ENCODE data around the gene DGAT2. TPM values are rescaled to one million over a fixed set of nuclear protein-coding genes. Genes with fewer than 3 reads are reported as not detected.

The DGAT2 gene
- polyA plus RNA-seq, 4 donors: 3.5 to 5.3 (median 4.6) TPM

DNA sequence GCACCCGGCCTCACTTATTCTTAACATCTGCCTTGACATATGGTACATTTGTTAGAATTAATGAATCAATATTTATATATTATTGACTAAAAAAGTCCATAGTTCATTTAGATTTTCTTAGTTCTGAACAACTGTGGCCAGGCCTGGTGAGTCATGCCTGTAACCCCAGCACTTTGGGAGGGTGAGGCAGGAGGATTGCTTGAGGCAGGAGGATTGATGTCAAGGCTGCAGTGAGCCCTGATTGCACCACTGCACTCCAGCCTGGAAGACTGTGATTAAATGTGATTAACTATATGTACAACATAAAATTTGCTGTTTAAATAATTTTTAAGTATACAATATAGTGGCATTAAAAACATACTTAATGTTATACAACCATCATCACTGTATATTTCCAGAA lies 52.1 kb downstream of the DGAT2 start:
- no peak for DNase-seq (ENCODE audit: low read depth in 4 of 4, low spot score in 3 of 4)

- DNase-seq (ENCODE audit: low read depth in 4 of 4, low spot score in 3 of 4): no peak
These were observed 52.6 kb downstream of the DGAT2 start for GRCh38 chr11:75821202-75821601.

GRCh38 chr11:75822541-75822940 lies 54.0 kb downstream of the DGAT2 start:
- DNase-seq (ENCODE audit: low read depth in 4 of 4, low spot score in 3 of 4): no peak

- DNase-seq (ENCODE audit: low read depth in 4 of 4, low spot score in 3 of 4): no peak
These were observed 54.8 kb downstream of the DGAT2 start for GRCh38 chr11:75823415-75823814.

GRCh38 chr11:75823946-75824345 lies 55.4 kb downstream of the DGAT2 start:
- no peak for DNase-seq (ENCODE audit: low read depth in 4 of 4, low spot score in 3 of 4)

DNA sequence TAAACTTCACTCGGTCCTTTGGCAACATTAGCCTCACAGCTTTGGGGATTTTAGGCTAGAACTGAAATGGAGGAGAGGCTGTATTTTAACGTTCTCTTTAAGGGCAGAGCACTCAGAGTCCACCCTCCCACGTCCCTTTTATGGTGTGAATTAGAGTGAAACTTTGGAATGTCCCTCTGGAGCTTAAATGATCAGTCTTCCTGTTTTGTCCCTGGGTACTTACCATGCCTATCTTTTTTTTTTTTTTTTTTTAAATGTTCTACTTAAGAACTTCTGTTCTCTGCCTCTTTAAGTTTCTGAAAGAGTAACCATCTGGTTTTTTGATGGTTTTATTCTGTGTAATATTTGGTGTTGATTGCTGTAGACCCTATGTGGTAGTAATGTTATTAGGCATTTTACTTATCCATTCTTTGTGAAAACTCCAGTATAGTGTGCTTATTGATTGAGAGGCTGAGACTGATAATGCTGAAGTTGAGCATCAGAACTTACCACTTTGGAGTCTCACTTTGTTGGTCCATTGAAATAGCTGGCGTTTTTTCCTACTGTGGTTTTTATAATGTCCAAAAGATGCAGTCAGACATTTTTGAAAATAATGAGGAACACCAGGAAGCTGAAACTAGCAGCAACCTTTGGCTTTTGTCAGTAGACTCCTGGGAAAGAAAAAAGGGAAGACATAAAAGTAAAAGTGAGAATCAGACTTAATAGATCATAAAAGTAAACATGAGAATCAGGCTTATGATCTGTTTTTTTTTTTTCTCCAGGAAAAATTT lies 58.1 kb downstream of the DGAT2 start:
- DNase-seq (ENCODE audit: low read depth in 4 of 4, low spot score in 3 of 4): peak in 2 of 4 donors; percentile 28 to 31

DNA sequence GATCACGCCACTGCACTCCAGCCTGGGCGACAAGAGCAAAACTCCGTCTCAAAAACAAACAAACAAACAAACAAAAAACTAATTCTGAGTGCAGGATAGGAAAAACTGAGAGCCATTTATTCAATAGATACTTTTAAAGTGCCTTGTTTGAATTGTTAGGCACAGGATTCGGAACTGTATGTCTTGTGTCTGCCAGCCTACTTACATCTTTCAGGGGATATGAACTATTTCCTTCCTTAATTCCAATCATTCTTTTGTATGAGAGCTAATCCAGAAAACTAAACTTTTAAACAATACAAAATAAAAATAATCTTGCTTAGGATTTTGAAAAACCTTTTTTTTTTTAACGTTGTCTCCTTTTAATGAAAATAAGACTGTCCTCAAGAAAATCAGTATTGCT lies 59.0 kb downstream of the DGAT2 start:
- no peak for DNase-seq (ENCODE audit: low read depth in 4 of 4, low spot score in 3 of 4)

- DNase-seq (ENCODE audit: low read depth in 4 of 4, low spot score in 3 of 4): no peak
These were observed 63.4 kb downstream of the DGAT2 start for GRCh38 chr11:75831915-75832502.

DNA sequence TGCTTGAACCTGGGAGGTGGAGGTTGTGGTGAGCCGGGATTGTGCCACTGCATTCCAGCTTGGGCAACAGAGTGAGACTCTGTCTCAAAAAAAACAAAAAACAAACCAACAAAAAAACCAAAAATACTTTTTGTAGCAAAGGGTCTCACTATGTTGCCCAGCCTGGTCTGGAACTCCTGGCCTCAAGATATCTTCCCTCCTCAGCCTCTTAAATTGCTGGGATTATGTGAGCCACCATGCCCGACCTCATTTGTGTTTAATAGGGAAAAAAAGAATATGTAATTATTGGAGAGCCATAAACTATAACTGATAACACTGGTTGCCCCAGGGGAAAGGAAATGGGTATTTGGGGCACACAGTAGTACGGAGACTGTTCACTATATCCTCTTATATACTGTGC lies 66.2 kb downstream of the DGAT2 start:
- DNase-seq (ENCODE audit: low read depth in 4 of 4, low spot score in 3 of 4): no peak

DNA sequence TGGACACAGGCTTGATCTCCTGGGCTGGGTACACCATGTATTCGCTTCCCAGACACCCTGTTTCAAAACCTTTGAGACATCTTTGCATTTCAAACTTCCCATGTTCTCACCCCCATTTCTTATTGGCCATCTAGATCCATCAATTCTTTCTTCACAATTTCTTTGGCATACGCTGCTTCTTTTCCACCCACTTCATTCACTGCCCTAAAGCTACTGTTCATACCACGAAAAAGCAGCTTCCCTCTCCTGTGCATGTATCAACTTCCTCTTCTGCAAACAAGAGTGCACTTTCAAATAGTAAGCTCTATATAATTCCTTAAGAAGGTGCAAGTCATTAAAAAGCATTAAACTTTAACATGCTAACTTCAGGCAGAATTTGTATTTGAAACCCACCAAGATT lies 67.8 kb downstream of the DGAT2 start:
- no peak for DNase-seq (ENCODE audit: low read depth in 4 of 4, low spot score in 3 of 4)

GRCh38 chr11:75839851-75840250 lies 71.3 kb downstream of the DGAT2 start:
- DNase-seq (ENCODE audit: low read depth in 4 of 4, low spot score in 3 of 4): no peak

DNA sequence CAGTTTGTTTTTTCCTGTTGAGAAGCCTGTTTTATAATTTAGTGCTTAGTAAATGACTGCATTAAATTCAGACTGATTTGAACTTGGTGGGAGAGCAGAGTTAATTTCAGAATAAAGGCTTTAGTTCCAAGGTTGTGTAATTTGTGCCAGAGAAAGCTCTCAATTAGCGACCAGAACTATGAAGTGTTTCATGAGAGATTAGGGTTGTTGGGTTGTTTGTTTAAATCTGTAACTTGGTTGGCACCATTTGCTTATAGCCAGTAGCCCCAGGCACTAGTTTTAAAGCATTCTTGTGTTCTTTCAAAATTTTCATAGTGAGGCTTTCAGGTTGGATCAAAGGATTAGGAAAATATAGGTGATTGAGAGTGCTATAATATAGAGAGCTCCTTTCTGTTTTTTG lies 71.9 kb downstream of the DGAT2 start:
- no peak for DNase-seq (ENCODE audit: low read depth in 4 of 4, low spot score in 3 of 4)

GRCh38 chr11:75841739-75842138 lies 73.2 kb downstream of the DGAT2 start:
- DNase-seq (ENCODE audit: low read depth in 4 of 4, low spot score in 3 of 4): no peak

GRCh38 chr11:75845324-75845723 lies 76.7 kb downstream of the DGAT2 start:
- no peak for DNase-seq (ENCODE audit: low read depth in 4 of 4, low spot score in 3 of 4)

DNA sequence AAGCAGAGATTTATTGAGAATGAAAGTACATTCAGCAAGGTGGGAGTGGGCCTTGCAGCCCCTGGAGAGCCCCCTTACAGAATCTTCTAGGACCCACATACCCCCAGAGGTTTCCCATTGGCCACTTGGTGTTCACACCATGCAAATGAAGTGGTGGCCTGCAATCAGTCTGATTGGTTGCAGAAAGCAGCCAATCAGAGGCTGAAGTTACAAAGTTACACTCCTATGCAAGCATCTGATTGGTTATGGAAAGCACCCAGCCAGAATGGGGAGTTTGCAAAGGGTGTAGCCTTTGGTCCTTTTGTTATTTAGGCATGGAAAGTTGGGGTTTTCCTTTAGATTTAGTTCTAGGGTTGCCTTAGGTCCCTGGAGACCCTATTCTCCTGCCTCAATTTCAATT lies 81.3 kb downstream of the DGAT2 start:
- no peak for DNase-seq (ENCODE audit: low read depth in 4 of 4, low spot score in 3 of 4)

DNA sequence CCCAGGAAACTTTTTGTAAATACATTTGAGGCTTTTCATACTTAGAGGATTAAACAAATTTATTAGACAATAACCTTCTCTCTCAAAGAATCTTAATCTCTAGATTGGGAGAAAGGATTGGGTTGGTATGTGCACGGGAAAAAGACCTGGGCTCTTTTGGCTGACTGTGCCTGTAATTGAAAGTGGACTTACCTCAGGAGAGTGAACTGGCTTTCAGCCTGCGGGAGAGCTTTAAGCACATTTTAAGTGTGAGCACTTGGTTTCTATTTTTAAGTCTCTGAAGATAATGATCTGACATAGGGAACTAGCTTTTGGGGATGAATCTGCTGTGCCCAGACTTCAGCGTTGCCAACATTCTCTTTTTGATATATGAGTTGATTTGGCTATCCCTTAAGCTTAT lies 82.2 kb downstream of the DGAT2 start:
- no peak for DNase-seq (ENCODE audit: low read depth in 4 of 4, low spot score in 3 of 4)

Other genes with a start within 250 kb of the DGAT2 start
- gene GDPD5, start 242.8 kb upstream of the DGAT2 start, polyA plus RNA-seq (ENCODE audit: insufficient read length in 4 of 4): 10 to 100 TPM in 2 of 4 donors, 1 to 10 TPM in 2; 7.4 to 12.2 (median 10.6) TPM
- gene SERPINH1, start 206.5 kb upstream of the DGAT2 start, polyA plus RNA-seq (ENCODE audit: insufficient read length in 4 of 4): 100 to 1,000 TPM; 318 to 406 (median 346) TPM
- gene MAP6, start 99.7 kb upstream of the DGAT2 start, polyA plus RNA-seq (ENCODE audit: insufficient read length in 4 of 4): 10 to 100 TPM in 2 of 4 donors, 1 to 10 TPM in 2; 8.0 to 11.7 (median 9.8) TPM
- 1 to 10 TPM in 3 of 4 donors, under 1 TPM in 1; 0.64 to 1.7 (median 1.6) TPM for gene MOGAT2, start 50.9 kb upstream of the DGAT2 start, polyA plus RNA-seq (ENCODE audit: insufficient read length in 4 of 4)
- 10 to 100 TPM; 17.3 to 20.2 (median 18.0) TPM for gene UVRAG, start 46.4 kb downstream of the DGAT2 start, polyA plus RNA-seq (ENCODE audit: insufficient read length in 4 of 4)

Data from right renal pelvis (tissue), 4 donors.